Superior temporal gyrus (tissue), 1 donor: ENCODE results near the gene OR5M3.

Experiments used
- DNase-seq: peaks from one replicate; pipeline ENCODE4 v3.0.0-alpha.2; 2016; ENCODE audit errors: extremely low spot score

The OR5M3 gene

DNA sequence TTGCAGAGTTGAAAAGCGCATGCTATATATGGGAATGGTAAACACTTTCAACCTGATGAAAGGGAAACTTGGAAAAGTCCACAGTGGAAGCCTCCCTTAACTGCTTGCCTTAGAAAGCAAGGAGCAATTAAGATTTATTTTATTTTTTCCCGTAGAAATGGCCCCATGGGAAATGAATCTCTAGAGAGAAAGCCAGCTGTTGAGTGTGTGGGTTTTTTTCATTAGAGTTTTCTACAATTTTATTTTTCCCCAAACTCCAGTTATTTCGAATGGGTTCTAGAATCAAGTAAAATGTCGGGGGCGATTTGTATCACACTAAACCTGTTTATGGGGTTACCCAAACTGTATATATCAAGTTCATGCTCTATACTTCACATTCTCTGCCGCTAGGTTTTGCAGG is at the start of gene OR5M3:
Gene OR5M3, minus strand, starts transcription at position 101 of the 400 bp plus-strand sequence. CDS start 2,855 bp downstream, outside the sequence.
- DNase-seq: no peak

DNA sequence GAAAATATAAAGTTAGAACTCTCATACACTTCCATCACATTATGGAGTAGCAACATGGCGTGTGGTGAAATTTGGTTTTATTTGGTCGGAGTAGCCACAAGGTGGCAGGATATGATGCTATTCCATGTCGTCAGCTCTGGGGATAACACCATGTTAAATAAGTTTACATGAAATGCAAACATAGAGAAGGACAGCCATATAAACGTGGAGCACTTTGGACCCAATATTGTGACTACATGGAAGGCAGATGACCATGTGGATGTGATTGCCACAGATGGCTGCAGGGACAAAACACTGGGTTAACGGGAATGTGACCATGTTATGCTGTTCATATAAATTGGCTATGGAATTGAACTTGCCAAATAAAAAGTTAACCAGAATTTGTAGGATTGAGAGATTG is 48.9 kb upstream of the OR5M3 start:
- DNase-seq: no peak

DNA sequence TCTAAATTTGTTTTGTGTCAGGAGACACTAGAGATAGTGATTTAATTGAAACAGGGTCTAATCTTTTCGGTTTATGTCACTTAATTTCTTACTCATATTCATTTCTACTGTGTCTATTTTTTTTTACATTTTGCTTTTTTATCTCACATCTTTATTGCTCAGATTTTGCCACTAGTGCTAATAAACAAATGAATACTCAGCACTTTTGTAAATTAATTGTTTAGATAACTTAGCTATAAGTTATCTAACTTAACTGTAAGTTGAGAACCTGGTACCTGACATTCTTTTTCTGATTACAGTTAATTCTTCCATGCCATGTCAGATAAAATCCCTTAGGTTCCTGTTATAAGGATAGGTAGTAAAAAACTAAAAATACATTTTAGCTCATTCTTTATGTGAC is 40.1 kb upstream of the OR5M3 start:
- DNase-seq: no peak

DNA sequence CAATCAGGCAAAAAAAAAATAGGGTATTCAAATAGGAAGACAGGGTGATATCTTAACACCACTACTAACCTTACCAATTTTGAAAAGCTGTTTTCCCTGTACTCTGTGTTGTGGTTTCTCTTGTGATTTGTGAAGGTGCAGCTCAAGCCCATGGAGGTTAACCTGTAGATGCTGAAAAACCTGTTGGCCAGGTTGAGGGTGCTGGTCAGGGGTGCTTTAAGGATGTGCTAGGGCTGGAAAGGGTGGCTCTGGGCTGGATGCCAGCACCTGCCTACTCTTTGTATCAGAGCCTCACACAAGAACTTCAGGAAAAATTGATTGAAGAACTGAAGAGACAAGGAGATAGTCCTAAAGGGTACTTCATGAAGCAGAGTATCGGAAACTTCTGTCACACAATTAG is 36.3 kb upstream of the OR5M3 start:
- no peak for DNase-seq

DNA sequence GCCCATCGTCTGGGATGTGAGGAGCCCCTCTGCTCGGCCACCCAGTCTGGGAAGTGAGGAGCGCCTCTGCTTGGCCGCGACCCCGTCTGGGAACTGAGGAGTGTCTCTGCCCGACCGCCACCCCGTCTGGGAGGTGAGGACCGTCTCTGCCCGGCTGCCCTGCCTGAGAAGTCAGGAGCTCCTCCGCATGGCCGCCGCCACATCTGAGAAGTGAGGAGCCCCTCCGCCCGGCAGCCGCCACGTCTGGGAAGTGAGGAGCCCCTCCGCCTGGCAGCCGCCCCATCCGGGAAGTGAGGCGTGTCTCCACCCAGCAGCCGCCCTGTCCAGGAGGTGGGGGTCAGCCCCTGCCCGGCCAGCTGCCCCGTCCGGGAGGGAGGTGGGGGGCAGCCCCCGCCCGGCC is 23.9 kb upstream of the OR5M3 start:
- no peak for DNase-seq

DNA sequence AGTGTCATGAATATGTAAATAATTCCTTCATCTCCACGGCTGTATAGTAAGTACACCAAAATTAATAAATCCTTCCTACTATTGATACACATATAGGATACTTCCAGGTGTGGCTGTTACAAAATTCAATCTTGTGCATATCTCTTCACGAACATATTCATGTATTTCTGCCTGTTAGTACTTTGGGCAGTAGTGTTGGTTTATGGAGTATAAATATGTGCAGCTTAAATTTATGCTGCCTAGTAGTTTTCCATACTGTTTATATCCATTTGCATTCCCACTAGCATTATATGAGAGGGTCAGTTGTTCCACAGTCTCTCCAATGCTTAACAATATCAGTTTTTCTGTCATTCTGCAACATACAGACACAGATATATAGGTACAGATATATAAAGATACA is 22.0 kb upstream of the OR5M3 start:
- no peak for DNase-seq

DNA sequence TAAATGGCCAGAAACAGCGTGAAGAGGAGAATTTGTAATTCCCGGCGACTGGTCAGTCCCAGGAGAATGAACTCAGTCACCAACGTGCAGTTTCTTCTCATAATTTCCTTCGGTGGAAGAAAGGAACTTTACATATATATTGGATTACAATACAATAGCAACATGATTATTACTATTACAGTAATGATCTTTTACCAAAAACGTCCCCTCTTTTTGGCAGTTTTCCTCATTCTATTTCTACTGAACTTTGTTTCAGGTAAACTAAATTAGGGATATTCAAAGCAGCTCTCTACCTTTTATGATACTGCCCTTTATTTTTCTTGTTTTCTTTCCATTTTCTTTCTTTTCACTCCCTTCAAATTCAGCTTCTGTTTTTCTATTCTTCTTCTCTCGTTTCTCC is 18.1 kb upstream of the OR5M3 start, which contains the start of gene OR5M8:
Gene OR5M8, minus strand, starts transcription at position 101 of the 400 bp plus-strand sequence. Its CDS starts 0 bp downstream, at position 101.
- DNase-seq: no peak

DNA sequence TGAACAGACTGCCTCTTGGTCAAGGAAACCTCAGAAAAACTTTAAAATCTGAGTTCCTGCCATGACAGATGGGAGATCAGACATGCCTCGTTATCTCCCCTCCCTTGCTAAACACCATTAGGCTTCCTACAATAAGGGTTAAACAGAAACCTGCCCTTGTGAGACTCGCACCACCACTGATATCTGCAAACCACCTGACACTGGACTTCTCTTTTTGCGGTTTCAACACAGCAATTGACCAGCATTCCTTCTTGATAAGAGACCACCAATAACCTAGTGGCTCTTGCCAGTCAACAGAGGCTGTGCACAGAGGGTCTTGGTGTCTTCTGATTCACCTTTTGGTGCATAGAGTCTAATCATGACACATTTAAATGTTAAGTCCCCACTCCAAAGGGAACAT is 13.6 kb upstream of the OR5M3 start:
- no peak for DNase-seq

DNA sequence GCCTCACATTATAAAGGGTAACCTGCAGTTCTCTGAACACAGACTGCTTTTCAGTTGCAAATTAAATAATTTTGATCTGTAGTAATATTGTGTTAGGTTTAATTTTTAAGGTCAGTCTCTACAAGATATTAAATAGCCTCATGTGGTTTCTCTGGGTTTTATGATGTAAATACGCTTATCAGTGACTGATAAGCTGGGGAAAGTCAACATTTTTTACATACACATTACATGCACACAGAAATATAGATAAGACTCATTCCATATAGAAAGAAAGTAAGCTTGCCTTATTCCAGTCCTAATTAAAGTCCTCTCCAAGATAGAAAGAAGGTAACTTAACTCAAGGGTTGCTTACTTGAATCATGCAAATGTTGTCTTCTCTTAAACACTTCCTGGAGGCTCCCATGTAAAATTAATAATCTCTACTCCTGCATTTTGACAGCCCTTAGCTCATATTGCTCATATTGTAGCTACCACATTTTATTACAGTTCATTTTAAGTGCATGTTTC is 1.6 kb upstream of the OR5M3 start:
- DNase-seq: no peak

DNA sequence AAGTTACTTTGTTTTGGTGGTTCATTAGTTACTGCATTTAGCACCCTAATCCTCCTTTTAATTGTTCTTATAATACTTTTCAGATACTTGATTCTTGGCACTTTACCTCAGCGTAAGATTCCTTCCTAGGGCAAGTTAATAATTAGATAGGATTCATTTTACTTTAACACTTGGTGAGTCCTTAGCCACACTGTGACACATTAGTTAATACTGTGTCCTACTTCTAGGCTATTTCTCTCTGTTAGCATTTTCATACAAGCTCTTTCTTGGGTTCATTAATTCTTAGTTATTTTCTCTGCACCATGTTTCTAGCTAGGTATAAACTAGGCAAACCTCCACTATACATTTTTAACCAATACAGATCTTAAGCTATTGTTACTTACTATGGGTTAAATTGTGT is 16.1 kb downstream of the OR5M3 start:
- DNase-seq: no peak

DNA sequence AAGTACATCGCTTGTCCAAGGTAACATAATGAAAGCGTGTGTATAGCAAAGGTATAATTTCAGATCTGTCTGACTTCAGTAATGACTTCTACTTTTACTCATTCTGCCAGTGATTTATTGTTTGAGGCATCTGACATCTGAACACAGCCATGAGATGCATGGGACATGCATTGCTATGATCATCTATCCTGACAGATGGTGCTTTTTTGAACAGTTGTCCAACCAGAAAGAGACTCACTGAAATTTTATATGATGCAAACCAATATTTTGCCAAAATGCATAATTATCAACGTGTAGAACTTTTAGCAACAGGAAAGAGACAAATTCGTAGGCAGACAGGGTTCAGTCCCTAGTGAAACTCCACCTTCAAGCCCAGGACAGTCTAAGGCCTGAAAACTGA is 19.6 kb downstream of the OR5M3 start:
- DNase-seq: no peak
